Ectodermal cell (in vitro differentiated cells): Measurements from ENCODE around the gene TRABD2B.

Source experiments
- H3K27ac ChIP-seq: 2 replicates; pipeline ENCODE4 v1.7.0; 2013; ENCODE audit warnings: mild to moderate bottlenecking, low read depth, low read length; ENCODE audit not compliant: insufficient read depth, poor library complexity, severe bottlenecking
- H3K27me3 ChIP-seq: 2 replicates; pipeline ENCODE4 v1.7.0; 2013; ENCODE audit warnings: mild to moderate bottlenecking, low read length; ENCODE audit not compliant: insufficient read depth, control insufficient read depth, poor library complexity, severe bottlenecking
- H3K36me3 ChIP-seq: one replicate; pipeline ENCODE4 v1.7.0; 2013; ENCODE audit warnings: low read length; ENCODE audit not compliant: control insufficient read depth, insufficient read depth
- H3K4me1 ChIP-seq: one replicate; pipeline ENCODE4 v1.7.0; 2013; ENCODE audit warnings: low read length; ENCODE audit not compliant: control insufficient read depth, insufficient read depth
- H3K4me3 ChIP-seq: 2 replicates; pipeline ENCODE4 v1.7.0; 2013; ENCODE audit warnings: low read depth, low read length, control low read depth; ENCODE audit not compliant: insufficient read depth
- H3K9me3 ChIP-seq: 2 replicates; pipeline ENCODE4 v1.7.0; 2013; ENCODE audit warnings: mild to moderate bottlenecking, low read length, moderate library complexity; ENCODE audit not compliant: control insufficient read depth
- WGBS, 2 experiments: methylation state at CpG; one replicate each; pipeline ENCODE4 v1.1.7; 2013; ENCODE audit warnings: missing lambda C conversion rate in 2 of 2; 5-methylcytosine and 5-hydroxymethylcytosine counted together

Gene TRABD2B

DNA sequence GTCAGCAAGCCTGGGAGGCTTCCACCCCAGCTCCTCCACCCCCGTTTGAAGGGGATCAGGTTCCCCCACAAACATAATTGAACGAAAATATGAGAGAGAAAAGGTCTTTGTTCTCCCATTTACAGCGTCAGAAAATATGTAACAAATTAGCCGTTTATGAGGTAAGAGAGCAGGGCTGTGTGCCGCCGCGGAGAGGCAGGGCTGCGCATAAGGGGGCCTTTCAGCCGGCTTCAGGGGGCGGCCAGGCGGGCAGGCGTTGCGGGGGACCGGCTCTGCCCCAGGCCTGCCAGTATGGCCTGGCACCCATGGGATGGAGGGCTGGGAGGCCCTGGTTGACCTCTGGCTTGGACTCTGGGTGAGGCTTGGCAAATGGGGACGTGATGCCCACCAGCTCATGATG, 179.3 kb downstream of the TRABD2B start:
- H3K27me3 ChIP-seq, result no peaks in the 10 kb centered on the region
- H3K36me3 ChIP-seq, result no peaks in the 10 kb centered on the region
- H3K4me1 ChIP-seq, result peaks cover 20% of the 10 kb centered on the region
- H3K9me3 ChIP-seq, result no peaks in the 10 kb centered on the region
- H3K27ac ChIP-seq, result no peak overlapping the region
- no peak overlapping the region for H3K4me3 ChIP-seq
- 94% methylated on average over 15 of the region's 15 CpGs for WGBS, 2 experiments

- Histone ChIP-seq H3K27ac (no peak overlapping the region), H3K4me3 (no peak overlapping the region), H3K4me1 (peaks cover 20% of the 10 kb centered on the region), H3K27me3 (no peaks in the 10 kb centered on the region), H3K9me3 (no peaks in the 10 kb centered on the region), H3K36me3 (no peaks in the 10 kb centered on the region)
- WGBS, 2 experiments, result 91 to 93% methylated on average over 5 of the region's 5 CpGs
Measured at GRCh38 chr1:47816325-47817071, 180.7 kb downstream of the TRABD2B start.

DNA sequence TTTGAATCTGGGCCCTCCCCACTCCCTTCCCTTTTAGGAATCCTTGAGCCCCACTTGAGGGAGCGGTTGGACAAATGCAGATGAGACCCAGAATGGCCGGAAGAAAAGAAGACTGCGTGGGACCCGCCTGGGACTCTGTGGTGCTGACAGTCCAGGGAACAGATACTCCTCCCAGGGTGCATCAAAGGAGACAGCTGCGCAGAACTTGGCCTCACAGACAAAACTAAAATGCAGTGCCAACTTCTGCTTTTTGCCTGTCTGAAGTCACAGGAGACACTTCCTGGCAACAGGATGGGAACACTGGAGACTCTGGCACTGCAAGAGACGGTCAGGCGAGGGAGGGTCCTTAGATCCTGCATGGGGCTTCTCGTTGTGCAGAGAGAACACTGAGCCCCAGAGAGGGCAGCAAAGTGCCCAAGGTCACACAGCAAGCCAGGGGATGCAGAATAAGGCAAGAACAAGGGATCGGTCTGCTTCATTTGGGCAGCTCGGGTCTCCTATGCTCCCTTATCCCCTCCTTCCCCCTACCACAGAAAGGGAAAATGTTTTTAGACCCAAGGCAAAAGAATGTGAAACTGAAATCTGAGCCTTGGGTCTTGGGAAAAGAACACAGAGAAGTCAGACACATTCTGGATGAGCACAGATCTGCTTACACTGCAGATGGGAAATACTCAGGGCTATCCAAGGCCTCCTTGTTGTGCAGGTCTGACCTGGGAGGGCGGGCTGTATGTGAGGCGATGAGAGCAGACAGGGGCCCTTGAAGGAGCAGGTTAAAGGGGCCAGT, 182.4 kb downstream of the TRABD2B start:
- H3K9me3 ChIP-seq, result no peaks in the 10 kb centered on the region
- no peak overlapping the region for H3K27ac ChIP-seq
- WGBS, 2 experiments, result 86 to 92% methylated on average over 12 of the region's 12 CpGs
- H3K27me3 ChIP-seq, result no peaks in the 10 kb centered on the region
- no peak overlapping the region for H3K4me3 ChIP-seq
- H3K36me3 ChIP-seq, result no peaks in the 10 kb centered on the region
- H3K4me1 ChIP-seq, result peaks cover 20% of the 10 kb centered on the region

DNA sequence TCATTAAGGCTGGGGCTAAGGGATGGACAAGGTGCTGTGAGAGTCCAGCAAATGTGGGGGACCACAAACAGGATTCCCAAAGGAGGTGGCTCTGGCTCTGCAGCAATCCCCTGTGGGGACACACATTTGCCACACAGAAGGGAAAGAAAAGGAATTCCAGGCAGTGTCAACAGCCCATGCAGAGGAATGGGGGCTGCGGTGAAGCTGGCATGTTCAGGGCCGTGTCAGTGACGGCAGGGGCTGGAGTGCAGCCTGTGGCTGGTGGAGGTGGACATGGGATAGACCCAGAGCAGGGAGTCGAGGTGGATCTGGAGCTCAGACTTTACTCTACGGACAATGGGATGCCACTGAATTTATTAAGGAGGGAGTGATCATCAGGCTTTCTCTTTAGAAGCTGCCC, 183.2 kb downstream of the TRABD2B start:
- Histone ChIP-seq H3K9me3 (no peaks in the 10 kb centered on the region), H3K36me3 (no peaks in the 10 kb centered on the region), H3K4me1 (peaks cover 20% of the 10 kb centered on the region), H3K27me3 (no peaks in the 10 kb centered on the region), H3K4me3 (no peak overlapping the region), H3K27ac (no peak overlapping the region)
- WGBS, 2 experiments, result 79 to 80% methylated on average over 5 of the region's 5 CpGs

DNA sequence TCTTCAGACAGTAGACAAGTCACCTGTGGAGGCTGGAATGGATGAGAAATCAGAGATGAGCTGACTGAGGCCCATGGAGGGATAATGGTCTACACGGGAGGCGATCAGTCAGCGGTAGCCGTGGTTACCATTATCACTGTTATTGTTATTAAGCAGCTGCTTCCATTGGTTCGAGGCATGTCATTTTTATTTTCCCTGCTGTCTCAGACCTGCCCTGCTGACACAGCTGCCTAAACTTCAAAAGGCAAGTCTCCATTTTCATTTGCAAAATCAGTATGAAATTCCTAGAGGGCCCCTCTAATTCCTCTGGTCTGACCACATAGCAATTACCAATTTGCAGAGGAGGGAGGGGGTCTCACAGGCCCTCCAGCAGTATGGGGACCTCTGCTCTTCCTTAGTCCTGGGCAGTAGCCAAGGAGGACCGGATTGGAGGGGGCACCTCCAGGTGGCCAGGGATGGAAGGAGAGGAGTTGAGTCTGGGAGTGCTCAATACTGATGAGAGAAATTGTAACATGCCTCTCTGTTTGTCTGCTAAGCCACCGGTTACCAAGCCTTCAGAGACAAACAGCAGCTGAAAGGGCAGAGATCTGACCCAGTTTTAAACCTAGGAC, 184.2 kb downstream of the TRABD2B start:
- H3K9me3 ChIP-seq, result no peaks in the 10 kb centered on the region
- 85% methylated on average over 7 of the region's 7 CpGs for WGBS, 2 experiments
- peaks cover 20% of the 10 kb centered on the region for H3K4me1 ChIP-seq
- no peak overlapping the region for H3K4me3 ChIP-seq
- H3K27ac ChIP-seq, result no peak overlapping the region
- no peaks in the 10 kb centered on the region for H3K27me3 ChIP-seq
- no peaks in the 10 kb centered on the region for H3K36me3 ChIP-seq

DNA sequence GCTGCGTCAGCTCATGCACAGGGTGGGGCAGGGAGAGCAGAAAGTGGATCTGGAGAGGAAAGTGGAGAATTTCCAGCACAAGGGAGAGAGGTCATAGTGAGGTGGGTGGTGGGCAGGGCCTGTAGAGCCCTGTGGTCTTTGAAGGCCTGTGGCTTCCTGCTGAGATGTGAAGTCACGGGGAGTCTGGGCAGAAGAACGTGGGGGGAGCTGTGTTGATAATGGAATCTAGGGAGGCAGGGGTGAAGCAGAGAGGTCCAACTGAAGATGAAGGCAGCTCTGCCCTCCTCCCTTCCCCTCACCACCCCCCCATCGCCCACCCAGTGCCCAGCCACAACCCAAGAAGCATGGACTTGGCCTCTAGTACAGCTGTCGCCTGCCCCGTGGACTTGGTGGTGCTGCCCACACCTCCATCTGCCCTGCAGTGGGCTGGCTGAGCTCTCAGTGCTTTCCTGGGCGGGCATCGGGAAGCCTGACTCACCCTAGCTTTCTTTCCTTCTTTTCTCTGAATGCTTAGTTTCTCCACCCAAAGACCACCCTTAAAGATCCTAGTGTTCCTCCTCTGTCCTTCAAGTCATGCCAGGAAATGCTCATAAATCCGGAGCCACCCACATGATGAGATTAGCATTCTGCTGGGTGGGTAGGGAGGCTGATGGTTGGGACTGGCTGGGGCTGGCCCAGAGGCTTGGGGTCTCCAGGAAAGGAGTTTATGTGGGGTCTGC, 186.1 kb downstream of the TRABD2B start:
- H3K9me3 ChIP-seq, result no peaks in the 10 kb centered on the region
- H3K36me3 ChIP-seq, result no peaks in the 10 kb centered on the region
- H3K4me3 ChIP-seq, result no peak overlapping the region
- no peaks in the 10 kb centered on the region for H3K27me3 ChIP-seq
- WGBS, 2 experiments, result 91% methylated on average over 9 of the region's 9 CpGs
- peaks cover 20% of the 10 kb centered on the region for H3K4me1 ChIP-seq
- no peak overlapping the region for H3K27ac ChIP-seq

GRCh38 chr1:47809301-47810084, 187.7 kb downstream of the TRABD2B start:
- H3K27ac ChIP-seq, result no peak overlapping the region
- 81% methylated on average over 8 of the region's 8 CpGs for WGBS, 2 experiments
- peaks cover 8% of the 10 kb centered on the region for H3K4me1 ChIP-seq
- H3K36me3 ChIP-seq, result no peaks in the 10 kb centered on the region
- H3K27me3 ChIP-seq, result no peaks in the 10 kb centered on the region
- no peak overlapping the region for H3K4me3 ChIP-seq
- no peaks in the 10 kb centered on the region for H3K9me3 ChIP-seq

DNA sequence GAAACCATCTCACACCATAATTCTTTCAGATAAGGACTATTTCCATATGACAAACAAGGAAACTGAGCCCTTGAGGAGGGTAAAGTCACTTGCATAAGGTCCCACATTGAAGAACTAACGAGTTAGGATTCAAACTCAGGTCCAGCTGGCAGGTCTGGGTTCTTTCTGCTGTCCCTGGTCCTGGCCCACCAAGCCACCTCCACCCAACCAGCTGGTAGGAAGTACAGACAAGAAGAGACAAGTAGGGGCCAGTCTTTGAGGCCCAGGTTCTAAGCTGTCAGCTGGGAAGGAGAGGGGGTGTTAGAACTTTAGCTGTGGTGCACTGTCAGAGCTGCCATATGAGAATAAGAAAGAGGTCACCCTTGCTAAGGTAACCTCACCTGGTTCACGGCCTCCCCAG, 188.6 kb downstream of the TRABD2B start:
- H3K9me3 ChIP-seq, result no peaks in the 10 kb centered on the region
- peaks cover 7% of the 10 kb centered on the region for H3K4me1 ChIP-seq
- no peak overlapping the region for H3K27ac ChIP-seq
- H3K4me3 ChIP-seq, result no peak overlapping the region
- no peaks in the 10 kb centered on the region for H3K27me3 ChIP-seq
- 91% methylated on average over 2 of the region's 2 CpGs for WGBS, 2 experiments
- H3K36me3 ChIP-seq, result peaks cover 2% of the 10 kb centered on the region

DNA sequence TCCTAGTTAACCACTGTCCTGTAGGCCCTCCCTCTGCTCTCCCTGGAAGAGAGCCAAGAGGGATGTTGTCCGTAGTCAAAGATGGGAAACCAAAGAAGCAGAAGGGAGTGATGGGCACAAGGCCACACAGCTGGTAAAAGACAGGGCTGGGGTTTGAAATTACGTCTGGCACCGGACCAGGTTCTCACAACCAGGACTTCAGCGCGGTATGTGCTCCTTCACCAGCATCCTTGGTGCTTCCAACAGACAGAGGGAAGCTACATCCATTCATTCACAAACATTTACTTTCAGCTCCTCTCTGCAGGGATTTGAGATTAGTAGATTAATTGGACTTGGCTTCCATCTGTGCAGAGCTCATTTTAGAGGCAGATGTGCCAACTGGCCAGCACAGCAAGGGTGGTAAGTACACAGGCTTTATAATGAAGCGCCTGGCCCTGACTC, 191.2 kb downstream of the TRABD2B start:
- Histone ChIP-seq H3K27ac (no peak overlapping the region), H3K4me1 (peaks cover 12% of the 10 kb centered on the region), H3K4me3 (no peak overlapping the region), H3K36me3 (peaks cover 2% of the 10 kb centered on the region), H3K27me3 (no peaks in the 10 kb centered on the region), H3K9me3 (no peaks in the 10 kb centered on the region)
- 89 to 98% methylated on average over 6 of the region's 6 CpGs for WGBS, 2 experiments
